8988T (cell line): ENCODE results near the gene SCD5.

Experiments used
- DNase-seq: peaks from one replicate; pipeline ENCODE4 v3.0.0; 2011

SCD5 gene

DNA sequence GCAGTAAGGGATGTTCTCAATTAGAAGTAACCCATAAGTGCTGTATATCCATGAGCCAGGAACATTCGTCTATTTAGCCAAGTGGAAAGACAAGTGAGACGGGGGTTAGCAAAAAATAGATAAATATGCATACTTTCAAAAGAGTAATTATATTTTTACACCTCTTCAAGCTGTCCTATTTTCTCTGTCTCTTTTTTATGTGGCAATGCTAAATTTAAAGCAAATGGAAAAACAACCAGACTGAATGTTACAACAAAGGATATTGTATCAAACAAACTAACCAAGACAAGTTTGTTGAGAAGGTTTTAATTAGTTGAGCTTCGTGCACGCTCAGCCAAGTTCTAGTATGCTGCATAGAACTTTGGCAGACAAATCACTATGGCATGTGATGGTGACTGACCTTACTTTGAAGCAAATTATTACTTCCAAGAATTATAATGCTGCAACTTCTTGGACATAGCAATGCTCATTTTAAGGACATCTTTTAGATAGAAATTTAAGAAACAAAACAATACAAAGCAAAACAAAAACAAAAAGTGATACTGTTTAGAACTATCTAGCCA is 175.4 kb downstream of the SCD5 start:
- DNase-seq = no peak

DNA sequence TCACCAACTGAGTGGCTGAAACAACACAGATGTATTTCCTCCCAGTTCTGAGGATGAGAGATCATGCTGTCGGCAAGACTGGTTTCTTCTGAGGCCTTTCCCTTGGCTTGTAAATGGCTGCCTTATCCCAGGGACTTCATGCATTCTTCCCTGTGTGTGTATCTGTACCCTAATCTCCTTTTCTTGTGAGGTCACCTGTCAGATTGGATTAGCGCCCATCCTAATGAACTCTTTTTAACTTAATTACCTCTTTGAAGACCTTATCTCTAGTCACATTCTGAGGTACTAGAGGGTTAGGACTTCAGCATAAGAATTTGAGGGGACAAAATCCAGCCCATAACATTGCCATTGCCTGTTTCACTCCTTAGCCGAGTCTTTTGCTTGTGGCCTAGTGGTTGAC is 177.3 kb downstream of the SCD5 start:
- no peak for DNase-seq

DNA sequence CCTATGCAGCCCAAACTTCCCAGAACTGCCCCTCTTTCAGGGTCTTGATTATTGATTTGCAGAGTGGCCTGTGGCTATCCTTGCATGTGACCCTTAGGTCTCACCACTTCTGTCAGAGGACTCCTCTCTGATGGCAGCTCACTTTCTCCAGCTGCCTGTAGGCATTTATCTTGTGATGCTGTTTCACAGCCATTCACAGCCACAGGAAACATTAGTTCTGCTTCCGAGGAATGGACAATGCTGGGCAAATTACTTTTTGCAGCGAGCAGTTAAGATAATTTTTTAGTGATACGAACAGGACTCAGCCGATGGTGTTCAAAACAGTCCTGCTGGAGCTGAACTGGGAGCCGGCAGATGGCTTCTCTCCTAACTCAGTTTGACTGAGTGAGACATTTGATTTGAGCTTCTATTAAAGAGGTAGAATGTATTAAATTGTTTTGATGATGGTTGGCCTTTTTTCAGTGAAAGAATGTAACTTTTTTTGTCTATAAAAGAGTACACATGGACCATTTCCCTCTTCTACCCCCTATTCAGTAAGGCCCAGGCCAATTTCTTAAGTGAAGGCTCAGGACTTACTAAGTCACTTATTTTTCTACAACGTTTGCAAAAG is 178.4 kb downstream of the SCD5 start:
- no peak for DNase-seq

DNA sequence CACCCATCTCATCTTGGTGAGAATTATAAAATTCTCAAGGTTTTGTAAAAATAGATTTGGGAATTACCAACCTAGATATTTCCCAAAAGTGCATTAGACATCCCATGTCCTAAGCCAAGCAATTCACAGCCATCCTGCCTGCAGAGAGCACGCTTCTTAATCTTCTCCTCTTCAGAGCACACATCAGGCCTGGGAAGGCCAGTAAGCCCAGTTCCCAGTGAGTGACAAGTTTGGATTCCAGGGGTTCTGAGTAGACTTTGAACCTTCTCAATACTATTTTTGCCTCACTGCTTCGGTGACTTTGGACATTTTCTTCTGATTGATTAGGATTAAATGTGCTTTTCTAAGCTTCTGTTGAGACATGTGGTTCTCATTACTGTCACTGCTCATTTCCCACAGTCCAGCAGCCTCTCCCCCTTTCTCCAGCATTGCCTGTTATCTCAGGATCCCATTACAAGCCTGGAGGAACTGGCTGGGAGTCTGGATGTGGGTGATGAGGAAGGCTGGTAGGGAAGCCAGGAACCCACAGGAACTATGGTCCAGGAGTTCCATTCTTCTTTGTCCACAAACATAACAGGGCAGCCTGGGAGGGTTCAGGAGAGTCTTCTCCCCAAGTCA is 180.4 kb downstream of the SCD5 start:
- no peak for DNase-seq

DNA sequence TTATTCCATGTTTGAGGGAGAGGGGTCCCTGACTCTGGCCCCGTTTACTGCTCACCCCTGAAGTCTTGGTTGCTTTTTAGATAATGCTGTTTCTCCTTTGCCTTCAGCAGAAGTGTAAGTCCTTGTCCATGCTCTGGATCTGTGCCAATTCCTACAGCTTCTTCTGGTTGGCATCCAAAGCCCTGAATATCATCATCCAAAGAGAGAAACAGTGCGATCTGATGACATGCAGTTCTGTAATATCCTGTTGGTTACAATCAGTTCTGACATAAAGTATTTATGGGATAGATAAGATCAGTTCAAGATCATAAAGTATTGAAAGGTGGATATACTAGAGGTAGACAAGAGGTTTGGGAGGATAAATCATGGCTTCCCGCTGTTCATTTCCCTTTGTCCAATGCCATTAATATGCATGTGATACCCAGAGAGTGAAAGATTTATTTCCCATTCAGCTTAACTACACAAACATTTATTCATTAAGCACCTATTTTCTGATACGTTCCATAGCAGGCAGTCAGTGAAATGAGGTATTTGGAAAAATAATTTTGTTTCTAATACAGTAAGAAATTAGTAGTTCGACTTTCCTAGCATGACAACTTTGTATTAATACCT is 183.7 kb downstream of the SCD5 start:
- no peak for DNase-seq

DNA sequence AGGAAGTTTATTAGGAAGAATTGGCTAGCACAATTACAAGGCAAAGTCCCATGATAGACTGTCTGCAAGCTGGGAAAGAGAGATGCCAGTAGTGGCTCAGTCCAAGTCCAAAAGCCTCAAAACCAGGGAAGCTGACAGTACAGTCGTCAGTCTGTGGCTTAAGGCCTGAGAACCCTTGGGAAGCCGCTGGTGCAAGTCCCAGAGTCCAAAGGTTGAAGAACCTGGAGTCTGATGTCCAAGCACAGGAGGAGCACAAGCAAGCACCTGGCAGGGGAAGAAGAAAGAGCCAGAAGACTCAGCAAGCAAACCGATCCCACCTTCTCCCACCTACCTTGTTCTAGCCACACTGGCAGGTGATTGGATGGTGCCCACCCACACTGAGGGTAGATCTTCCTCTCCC is 185.5 kb downstream of the SCD5 start:
- no peak for DNase-seq

DNA sequence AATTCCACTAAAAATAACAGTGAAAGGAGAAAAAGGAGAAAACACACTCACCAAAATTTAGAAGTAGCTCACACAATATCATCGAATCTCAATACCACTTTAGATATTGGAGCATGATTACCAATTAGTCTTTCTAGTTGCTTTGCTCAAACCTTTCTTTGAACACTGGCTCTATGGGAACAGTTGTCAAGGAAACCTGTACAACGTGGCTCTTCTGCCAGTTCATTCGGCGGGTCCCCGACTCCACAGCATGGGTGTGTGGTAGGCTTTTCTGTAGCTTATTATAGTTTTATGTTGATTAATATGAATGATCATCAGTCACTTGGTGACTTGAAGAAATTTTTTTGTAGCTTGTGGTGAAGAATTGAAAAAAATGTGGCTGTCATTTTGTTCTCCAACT is 186.6 kb downstream of the SCD5 start:
- no peak for DNase-seq

DNA sequence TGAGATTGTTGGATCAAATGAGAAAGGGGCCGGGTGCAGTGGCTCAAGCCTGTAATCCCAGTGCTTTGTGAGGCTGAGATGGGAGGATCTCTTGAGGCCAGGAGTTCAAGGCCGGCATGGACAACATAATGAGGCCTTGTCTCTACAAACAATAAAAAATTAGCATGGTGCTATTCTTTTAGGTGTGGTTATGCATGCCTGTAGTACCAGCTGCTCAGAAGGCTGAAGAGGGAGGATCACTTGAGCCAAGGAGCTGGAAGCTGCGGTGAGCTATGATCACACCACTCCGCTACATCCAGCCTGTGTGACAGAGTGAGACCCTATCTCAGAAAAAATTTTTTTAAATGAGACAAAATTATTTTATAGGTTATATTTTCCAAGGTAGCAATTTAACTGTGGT is 187.1 kb downstream of the SCD5 start:
- DNase-seq = no peak

DNA sequence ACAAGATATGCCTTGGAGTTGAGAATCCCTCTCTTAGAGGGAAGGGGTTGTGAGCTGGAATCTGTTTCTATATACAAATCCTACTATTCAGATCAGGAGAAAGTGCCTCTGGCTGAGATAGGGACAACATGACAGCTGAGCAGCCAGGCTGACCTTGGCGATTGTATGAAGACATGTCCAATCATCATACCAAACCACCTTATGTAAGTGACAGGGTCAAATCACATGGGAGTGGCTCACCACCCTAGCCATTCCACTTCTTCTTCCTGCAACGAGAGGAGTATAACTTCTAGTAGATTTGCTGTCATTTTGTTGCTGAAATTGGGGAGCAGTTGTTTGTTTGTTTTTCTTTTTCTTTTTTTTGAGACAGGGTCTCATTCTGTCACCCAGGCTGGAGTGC is 188.6 kb downstream of the SCD5 start:
- no peak for DNase-seq

DNA sequence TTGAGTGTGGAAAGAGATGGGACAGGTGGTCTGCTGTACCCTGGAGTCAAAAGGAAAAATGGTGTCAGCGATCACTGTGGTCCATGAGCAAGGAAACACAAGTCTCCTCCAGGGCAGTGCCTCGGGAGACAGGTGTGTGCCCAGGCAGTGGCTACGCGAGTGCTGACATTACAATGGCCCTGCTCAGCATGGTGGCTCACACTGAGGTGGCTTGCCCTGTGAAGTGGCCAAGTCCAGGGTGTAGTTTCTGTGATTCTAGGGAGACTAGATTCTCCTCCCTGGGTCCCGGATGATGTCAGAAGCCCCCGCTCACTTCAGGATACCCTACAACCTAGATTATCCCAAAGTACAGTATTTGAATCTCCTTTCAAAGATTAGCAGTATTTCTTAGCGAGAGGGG is 192.0 kb downstream of the SCD5 start:
- DNase-seq = no peak

DNA sequence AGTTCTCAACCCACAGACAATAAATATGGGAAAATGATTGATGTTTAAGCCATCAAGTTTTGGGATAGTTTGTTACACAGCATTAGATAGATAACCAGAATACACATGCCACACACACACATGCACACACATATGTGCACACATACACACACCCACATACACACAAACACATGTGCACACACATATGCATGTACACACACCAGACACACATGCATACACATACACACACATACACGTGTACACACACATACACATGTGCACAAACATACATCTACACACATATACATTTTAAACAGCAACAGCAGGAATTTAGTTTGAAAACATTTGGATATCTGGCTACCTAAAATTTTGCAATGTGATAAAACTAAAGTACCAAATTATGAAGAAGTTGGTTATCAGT is 194.1 kb downstream of the SCD5 start:
- no peak for DNase-seq

DNA sequence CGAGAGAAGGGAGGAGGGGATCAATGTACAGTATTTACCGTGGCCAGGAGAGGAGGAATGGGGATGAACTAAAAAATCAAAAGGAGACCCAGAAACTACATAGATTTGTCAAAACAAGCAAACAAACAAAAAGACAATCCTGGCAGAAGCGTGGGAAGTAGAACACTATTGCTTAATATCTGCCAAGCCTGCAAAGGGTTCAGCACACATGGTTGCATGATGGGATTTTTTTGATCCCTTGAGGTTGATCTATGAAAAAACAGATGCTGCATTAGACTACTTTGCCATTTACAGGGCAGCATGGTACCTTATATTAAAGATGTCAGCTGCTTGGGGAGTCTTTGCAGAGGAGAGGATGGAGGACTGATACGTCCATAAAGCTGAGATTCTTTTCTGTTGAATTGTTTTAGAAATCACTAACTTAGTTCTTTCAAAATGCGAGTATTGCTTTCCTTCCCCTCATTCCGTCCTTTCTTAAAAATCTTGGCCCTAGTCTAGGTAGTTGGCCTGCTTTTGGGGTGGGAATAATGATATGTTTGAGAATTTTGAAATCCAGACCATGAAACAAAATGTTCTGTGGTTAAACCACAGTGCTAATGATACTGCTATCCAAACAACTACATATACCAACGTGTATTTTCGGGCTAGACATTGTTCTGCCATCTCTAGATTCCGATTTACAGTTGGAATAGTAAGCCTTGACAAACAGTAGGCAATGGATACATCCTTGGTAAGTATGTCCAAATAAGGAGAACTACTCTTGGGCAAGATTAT is 197.2 kb downstream of the SCD5 start:
- DNase-seq = no peak

DNA sequence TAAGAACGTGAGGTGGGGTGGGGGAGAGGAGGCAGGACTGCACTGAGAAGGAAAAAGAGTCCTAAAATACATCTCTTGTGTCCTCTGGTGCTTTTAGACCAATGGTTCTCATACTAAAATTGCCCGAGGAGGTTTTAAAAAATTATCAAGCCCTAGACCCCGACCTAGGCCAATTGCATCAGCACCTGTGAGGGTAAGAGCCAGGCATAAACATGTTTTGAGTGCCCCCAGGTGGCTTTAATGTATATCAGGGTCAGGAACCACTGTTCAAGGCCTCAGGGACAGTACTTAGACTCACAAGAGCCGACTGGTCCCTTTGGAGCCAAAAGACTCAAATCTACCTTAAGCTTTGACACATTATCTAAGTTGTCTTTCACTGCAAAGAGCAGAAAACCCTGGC is 199.3 kb downstream of the SCD5 start:
- peak; percentile 22 for DNase-seq

DNA sequence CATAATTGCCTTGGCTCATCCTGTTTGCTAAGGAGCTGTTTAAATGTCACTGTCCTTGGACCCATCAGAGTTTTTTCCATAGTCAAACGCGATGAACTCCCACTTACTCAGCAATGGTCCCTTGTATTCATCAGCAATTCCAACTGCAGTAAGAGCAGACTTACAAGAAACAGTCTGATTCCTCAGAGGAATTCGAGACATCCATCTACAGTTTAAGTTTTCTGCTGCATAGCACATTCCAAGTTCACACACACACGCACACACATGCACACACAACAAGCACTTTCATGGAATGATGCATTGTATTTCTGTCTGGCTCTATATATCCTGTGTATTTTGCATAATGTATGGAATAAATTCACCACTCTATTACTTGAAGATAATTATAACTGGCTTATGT is 204.1 kb downstream of the SCD5 start:
- no peak for DNase-seq

DNA sequence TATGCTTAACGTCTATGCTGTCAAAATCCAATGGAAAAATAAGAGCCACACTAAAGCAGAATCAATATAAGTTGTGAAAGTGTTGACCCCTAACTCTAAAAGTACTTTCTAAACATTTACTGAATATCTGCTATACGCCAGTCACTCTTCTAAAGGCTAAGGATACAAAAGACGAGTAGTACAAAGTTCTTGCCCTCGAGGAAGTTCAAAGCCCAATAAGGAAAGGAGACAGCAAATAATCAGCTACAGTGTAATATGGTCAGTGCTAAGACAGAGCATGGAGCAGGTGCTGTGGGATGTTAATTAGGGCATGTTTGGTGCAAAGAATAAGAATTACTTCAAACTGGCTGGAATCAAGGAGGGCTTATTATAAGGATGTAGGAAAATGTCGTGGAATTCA is 205.2 kb downstream of the SCD5 start:
- no peak for DNase-seq

DNA sequence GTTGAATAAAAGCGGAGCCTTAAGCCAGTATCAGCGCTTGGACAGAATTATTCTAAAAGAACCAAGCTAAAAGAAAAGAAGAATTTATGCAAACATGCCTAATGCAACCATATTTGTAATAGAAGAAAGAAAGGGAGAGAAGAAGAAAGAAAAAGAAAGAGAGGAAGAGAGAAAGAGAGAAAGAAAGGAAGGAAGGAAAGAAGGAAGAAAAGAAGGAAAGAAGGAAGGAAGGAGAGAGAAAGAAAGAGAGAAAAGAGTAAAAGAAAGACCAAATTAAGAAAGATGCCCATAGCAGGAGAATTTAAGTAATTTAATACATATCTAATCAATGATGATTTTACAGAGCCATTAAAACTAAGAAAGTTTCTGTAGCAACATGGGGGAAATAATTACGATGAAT is 206.0 kb downstream of the SCD5 start:
- DNase-seq = no peak

DNA sequence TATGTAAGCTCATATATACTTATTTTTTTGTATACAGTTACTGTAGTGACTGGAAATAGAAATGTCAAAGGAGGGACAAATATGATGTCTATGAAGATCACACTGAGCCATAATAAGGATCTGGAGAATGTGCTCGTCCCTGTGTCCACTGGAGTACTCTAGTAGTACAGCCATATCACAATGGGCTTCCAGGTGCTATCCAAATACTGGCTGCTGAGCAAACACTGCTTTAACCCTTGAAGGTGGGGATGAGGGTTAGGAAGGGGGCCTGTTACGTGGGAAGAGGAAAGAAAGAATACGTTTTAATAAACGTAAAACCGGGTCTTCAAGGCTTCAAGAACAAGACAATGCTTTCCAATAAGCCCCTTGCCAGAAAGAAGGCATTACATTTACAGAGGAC is 207.0 kb downstream of the SCD5 start:
- no peak for DNase-seq

DNA sequence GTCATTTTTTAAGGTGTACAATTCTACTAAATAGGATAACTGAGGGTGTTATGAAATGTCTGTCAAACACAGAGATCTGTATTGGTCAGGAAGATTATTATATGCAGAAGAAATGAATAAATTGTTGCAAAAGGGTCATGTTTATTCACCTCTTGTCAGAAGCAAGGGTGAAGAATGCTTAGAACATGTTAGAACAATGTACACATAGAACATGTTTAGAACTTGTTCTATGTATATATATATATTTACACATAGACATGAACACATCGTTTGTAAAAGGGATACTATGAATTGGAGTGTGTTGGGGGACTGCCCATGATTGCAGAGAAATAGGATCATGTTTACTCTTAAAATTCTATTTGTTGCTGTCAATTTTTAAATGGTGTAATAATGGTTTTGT is 208.8 kb downstream of the SCD5 start:
- DNase-seq = no peak

DNA sequence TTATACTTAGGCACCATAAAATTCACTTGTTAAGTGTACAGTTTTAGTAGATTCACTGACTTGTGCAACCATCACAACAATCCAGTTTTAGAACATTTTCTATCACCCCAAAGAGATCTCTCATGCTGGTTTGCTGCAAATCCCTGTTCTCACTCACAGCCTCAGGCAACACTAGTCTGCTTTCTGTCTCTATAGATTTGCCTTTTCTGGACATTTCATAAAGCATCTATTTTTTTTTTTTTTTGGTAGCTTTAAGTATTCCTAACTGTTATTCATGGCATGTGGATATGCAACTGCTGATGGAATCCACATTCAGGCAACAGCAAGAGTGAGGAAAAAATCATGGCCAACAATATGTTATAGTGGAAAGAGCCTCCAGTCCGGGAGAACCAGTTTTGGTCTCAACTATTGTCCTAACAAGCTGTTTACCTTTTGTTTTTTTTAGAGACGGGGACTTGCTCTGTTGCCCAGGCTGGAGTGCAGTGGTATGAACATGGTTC is 209.8 kb downstream of the SCD5 start:
- no peak for DNase-seq

DNA sequence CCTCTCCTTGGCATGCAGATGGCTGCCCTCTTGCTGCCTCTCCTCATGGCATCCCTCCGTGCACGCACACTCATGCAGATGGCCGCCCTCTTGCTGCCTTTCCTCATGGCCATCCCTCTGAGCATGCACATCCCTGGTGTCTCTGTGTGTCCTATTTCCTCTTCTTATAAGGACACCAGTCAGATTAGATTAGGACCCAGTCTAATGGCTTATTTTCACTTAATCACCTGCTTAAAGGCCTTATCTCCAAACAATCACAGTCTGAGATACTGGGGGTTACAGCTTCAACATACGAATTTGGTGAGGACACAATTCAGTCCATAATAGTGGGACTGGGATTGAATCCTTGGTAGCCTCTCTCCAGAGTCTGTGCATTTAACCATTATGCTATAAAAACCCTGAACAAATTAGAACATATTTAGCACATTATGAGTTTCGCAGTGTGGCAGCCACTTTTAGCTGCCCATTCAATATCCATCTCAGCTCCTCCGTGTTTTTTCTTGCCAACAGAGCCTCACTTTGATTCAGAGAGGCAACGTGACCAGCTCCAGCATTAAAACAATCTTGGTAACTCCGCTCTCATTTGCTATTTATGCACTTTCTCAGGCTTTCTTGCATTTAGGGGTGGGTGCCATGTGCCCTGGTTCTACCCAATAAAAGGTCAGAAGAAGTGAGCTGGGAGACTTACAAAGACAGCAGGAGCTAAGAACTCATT is 210.6 kb downstream of the SCD5 start:
- no peak for DNase-seq

DNA sequence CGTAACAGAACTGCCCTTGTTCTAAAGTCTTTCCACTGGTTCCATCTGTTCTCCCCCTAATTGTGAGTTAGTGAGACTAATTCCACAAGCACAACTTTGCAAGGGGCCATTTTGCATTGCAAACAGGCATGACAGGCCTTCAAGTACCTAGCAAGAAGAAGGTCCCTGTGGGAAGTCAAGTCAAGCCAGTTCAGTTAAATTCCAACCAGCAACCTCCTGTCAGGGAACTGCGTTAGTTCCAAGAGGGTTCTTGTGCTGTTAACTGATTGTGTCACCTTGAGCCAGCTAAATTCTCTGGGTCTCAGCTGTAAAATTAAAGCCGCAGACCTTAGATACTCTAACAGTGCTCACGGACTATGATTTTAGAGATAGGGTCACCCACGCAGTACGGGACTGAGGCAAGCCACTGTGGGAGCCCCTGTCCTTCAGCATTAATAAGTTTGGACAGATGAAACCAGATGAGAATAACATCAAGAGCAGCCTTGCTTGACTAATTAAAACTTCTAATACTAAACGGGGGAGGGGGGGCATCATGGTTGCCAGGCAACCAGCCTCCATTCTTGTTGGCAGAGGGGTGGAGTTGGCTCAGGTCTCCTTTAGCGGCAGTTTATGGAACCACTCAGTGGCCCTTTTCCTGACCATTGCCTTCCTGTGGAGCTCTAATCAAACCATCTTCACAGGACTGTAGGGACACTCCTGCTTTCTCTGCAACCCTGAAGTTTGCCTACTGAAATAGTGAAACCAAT is 212.7 kb downstream of the SCD5 start:
- no peak for DNase-seq

DNA sequence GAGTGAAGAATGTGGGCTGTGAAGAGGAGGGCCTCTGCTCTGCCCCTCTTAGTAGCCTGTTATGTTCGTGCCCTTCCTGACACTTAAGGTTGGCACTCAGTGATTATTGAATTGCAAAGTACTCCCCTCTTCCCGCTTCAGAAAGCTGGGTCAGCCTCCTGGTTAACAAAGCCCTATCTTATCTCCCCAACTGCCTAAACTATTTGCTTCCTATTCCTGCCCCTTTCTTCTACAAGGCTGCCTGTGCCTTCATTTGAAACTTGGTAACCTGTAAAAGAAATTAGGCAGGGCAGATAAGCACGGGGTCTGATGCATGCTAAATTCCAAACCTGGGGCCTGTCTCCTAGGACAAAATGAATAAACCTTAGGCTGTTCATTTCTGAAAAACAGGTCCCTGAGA is 213.7 kb downstream of the SCD5 start:
- no peak for DNase-seq
